HepG2 (cell line): ENCODE data around the gene CD4. TPM values are rescaled to one million over a fixed set of nuclear protein-coding genes. Genes with fewer than 3 reads are reported as not detected.
A peak's percentile ranks its signal among the peaks of the same experiment; 100 is the strongest.

Source experiments
- BHLHE40 ChIP-seq: IDR thresholded peaks from 2 replicates; pipeline ENCODE4 v1.6.1; 2011; ENCODE audit warnings: low read length, improper control_type of control experiment
- GLI4 ChIP-seq: sonication (generic); formaldehyde crosslinking; IDR thresholded peaks from 2 replicates; pipeline ENCODE4 v1.5.1; 2020; ENCODE audit warnings: missing genetic modification reagents, mild to moderate bottlenecking, moderate library complexity, borderline replicate concordance
- GMEB1 ChIP-seq: sonication (generic); formaldehyde crosslinking; IDR thresholded peaks from 2 replicates; pipeline ENCODE4 v1.5.1; 2020; ENCODE audit warnings: missing genetic modification reagents, mild to moderate bottlenecking, borderline replicate concordance
- HNF4A ChIP-seq: sonication (generic); formaldehyde crosslinking; IDR thresholded peaks from 2 replicates; pipeline ENCODE4 v1.4.0; 2020; ENCODE audit warnings: missing genetic modification reagents
- KLF16 ChIP-seq, 2 experiments: sonication (generic) in 1 of 2; formaldehyde crosslinking in 1 of 2; IDR thresholded peaks; 2 replicates each; pipeline versions ENCODE4 v1.6.1 to v1.8.0; 2016 to 2023; ENCODE audit warnings: missing genetic modification reagents in 2 of 2, missing compliant biosample characterization in 1 of 2
- MAFG ChIP-seq: sonication (generic); formaldehyde crosslinking; IDR thresholded peaks from 2 replicates; pipeline ENCODE4 v1.5.1; 2020; ENCODE audit warnings: mild to moderate bottlenecking, missing genetic modification reagents
- MXD1 ChIP-seq: sonication (generic); formaldehyde crosslinking; IDR thresholded peaks from 2 replicates; pipeline ENCODE4 v1.4.0; 2020; ENCODE audit warnings: mild to moderate bottlenecking, missing genetic modification reagents
- NFAT5 ChIP-seq: sonication (generic); formaldehyde crosslinking; IDR thresholded peaks from 2 replicates; pipeline ENCODE4 v1.4.0; 2020; ENCODE audit warnings: missing genetic modification reagents
- PHF21A ChIP-seq: sonication (generic); formaldehyde crosslinking; IDR thresholded peaks from 2 replicates; pipeline ENCODE4 v1.5.0; 2020; ENCODE audit warnings: mild to moderate bottlenecking, missing genetic modification reagents
- SP1 ChIP-seq, 2 experiments: fragments of 450-650 bp in 1 of 2; sonication (generic) in 1 of 2; formaldehyde crosslinking in 1 of 2; IDR thresholded peaks; 2 replicates each; pipeline versions ENCODE4 v1.4.0 to v1.6.1; 2016 to 2020; ENCODE audit warnings: missing genetic modification reagents in 1 of 2
- TCF7L2 ChIP-seq: IDR thresholded peaks from 2 replicates; pipeline ENCODE4 v1.6.1; 2011; ENCODE audit warnings: mild to moderate bottlenecking, low read depth, low read length, moderate library complexity
- ZHX1 ChIP-seq: sonication (generic); formaldehyde crosslinking; IDR thresholded peaks from 2 replicates; pipeline ENCODE4 v1.8.1; 2022; ENCODE audit warnings: low read depth, mild to moderate bottlenecking, missing genetic modification reagents
- ZNF292 ChIP-seq: sonication (generic); formaldehyde crosslinking; IDR thresholded peaks from 2 replicates; pipeline ENCODE4 v1.8.1; 2022; ENCODE audit warnings: mild to moderate bottlenecking, low read depth, missing genetic modification reagents, borderline replicate concordance
- ZNF770 ChIP-seq: sonication (generic); formaldehyde crosslinking; IDR thresholded peaks from 2 replicates; pipeline ENCODE4 v1.5.0; 2020; ENCODE audit warnings: mild to moderate bottlenecking, missing genetic modification reagents
- ZNF772 ChIP-seq: sonication (generic); formaldehyde crosslinking; IDR thresholded peaks from 2 replicates; pipeline ENCODE4 v1.5.0; 2020; ENCODE audit warnings: mild to moderate bottlenecking, missing genetic modification reagents
- polyA plus RNA-seq, 8 experiments: library from polyadenylated mRNA; depleted of rRNA in 3 of 8; stranded (reverse) in 7 of 8; unstranded in 1 of 8; fragments of >200 nt; fragmentation: Illumina TruSeq in 4 of 8; extraction: Trizol in 4 of 8; gene quantifications; 2 replicates each; pipeline versions ENCODE4 v1.2.1 to v1.2.3, GENCODE V29; 2011 to 2016; ENCODE audit warnings: low read depth in 4 of 8, missing spikeins in 1 of 8, mixed read lengths in 1 of 8; ENCODE audit not compliant: insufficient read depth in 1 of 8
- total RNA-seq, 5 experiments: library from RNA; depleted of rRNA; stranded (reverse); fragments of >200 nt; fragmentation: Illumina TruSeq; extraction: Trizol; gene quantifications; 2 replicates each; pipeline ENCODE4 v1.2.3, GENCODE V29; 2016; ENCODE audit warnings: low read depth in 1 of 5

CD4 gene
- total and polyA plus RNA-seq, 2 of the 13 experiments (the other 11 are each of a cell fraction or from before 2014, with no cell fraction given): 0.07 to 0.95 TPM

GRCh38 chr12:6825398-6826124 is 36.2 kb downstream of the CD4 start (continued):
- TF ChIP-seq PHF21A (CRISPR knock-in tag): 0 out of 2 replicates have a peak, but pooled peaks have one; percentile 47
- TF ChIP-seq MXD1 (CRISPR knock-in tag): no peak
- TF ChIP-seq ZNF770 (CRISPR knock-in tag): no peak
- no peak for TF ChIP-seq GMEB1
- TF ChIP-seq GLI4 (CRISPR knock-in tag): no peak
- 0 out of 4 replicates have a peak, but pooled peaks of 1 of the 2 experiments have one; percentile 36 for TF ChIP-seq KLF16 (CRISPR knock-in tag; IDR thresholded peaks at IDR 0.05)
- no peak for TF ChIP-seq SP1 (IDR thresholded peaks at IDR 0.05)
- TF ChIP-seq SP1 (CRISPR knock-in tag; IDR thresholded peaks at IDR 0.05): no peak
- TF ChIP-seq MAFG (CRISPR knock-in tag): no peak
- TF ChIP-seq BHLHE40: 0 out of 2 replicates have a peak, but pooled peaks have one; percentile 11
- TF ChIP-seq ZNF292 (CRISPR knock-in tag): 0 out of 2 replicates have a peak, but pooled peaks have one; percentile 17
- 0 out of 2 replicates have a peak, but pooled peaks have one; percentile 70 for TF ChIP-seq ZNF772 (CRISPR knock-in tag)
- no peak for TF ChIP-seq HNF4A (CRISPR knock-in tag)
- no peak for TF ChIP-seq ZHX1
- peak; percentile 52; the same call in 1 of the 2 replicates for TF ChIP-seq NFAT5 (CRISPR knock-in tag)
- no peak for TF ChIP-seq TCF7L2
